Liver (tissue), 9 donors: ENCODE data around the gene CFAP97D2. TPM values are rescaled to one million over a fixed set of nuclear protein-coding genes. Genes with fewer than 3 reads are reported as not detected.

ENCODE experiments used
- DNase-seq: peaks from one replicate; pipeline ENCODE4 v3.0.0-alpha.2; 2017; ENCODE audit warnings: low spot score
- H3K27ac ChIP-seq, 2 donors: one replicate each; pipeline ENCODE4 v1.7.0; 2013; ENCODE audit warnings: inconsistent platforms in 2 of 2, low read length in 2 of 2, control low read depth in 1 of 2, low read depth in 1 of 2, mild to moderate bottlenecking in 1 of 2
- H3K27me3 ChIP-seq, 4 donors: one replicate each; pipeline versions ENCODE4 v1.6.1 to v1.7.0; 2013; ENCODE audit warnings: low read length in 3 of 4, inconsistent platforms in 1 of 4, mild to moderate bottlenecking in 1 of 4, moderate library complexity in 1 of 4; ENCODE audit not compliant: control insufficient read depth in 4 of 4, insufficient read depth in 4 of 4
- H3K36me3 ChIP-seq, 4 donors: one replicate each; pipeline versions ENCODE4 v1.6.1 to v1.7.0; 2013; ENCODE audit warnings: low read length in 3 of 4, mild to moderate bottlenecking in 3 of 4, low read depth in 1 of 4, moderate library complexity in 1 of 4; ENCODE audit not compliant: control insufficient read depth in 4 of 4, insufficient read depth in 3 of 4
- H3K4me1 ChIP-seq, 4 donors: one replicate each; pipeline versions ENCODE4 v1.6.1 to v1.7.0; 2013; ENCODE audit warnings: low read length in 3 of 4, mild to moderate bottlenecking in 3 of 4, moderate library complexity in 1 of 4; ENCODE audit not compliant: control insufficient read depth in 4 of 4, insufficient read depth in 4 of 4
- H3K4me3 ChIP-seq, 3 donors: one replicate each; pipeline versions ENCODE4 v1.6.1 to v1.7.0; 2013; ENCODE audit warnings: low read length in 3 of 3, control low read depth in 1 of 3, low read depth in 1 of 3, mild to moderate bottlenecking in 1 of 3
- H3K9ac ChIP-seq, 2 donors: one replicate each; pipeline ENCODE4 v1.7.0; 2013; ENCODE audit warnings: low read length in 2 of 2, mild to moderate bottlenecking in 2 of 2, moderate library complexity in 2 of 2, control low read depth in 1 of 2, low read depth in 1 of 2
- H3K9me3 ChIP-seq, 4 donors: one replicate each; pipeline versions ENCODE4 v1.6.1 to v1.7.0; 2013; ENCODE audit warnings: low read length in 3 of 4; ENCODE audit not compliant: control insufficient read depth in 4 of 4
- ATF3 ChIP-seq: IDR thresholded peaks from 2 replicates; pipeline ENCODE4 v1.6.1; 2016; ENCODE audit warnings: antibody characterized with exemption
- CTCF ChIP-seq: fragments of 150-350 bp; IDR thresholded peaks from 2 replicates; pipeline ENCODE4 v1.5.1; 2017; ENCODE audit warnings: improper control_type of control experiment, low read depth, low read length; ENCODE audit not compliant: missing input control
- EGR1 ChIP-seq, 2 donors: IDR thresholded peaks; 2 replicates each; pipeline ENCODE4 v1.6.1; 2016 to 2018; ENCODE audit warnings: antibody characterized with exemption in 2 of 2, low read depth in 2 of 2
- FOXA1 ChIP-seq: IDR thresholded peaks from 2 replicates; pipeline ENCODE4 v1.6.1; 2016; ENCODE audit warnings: antibody characterized with exemption
- FOXA2 ChIP-seq: IDR thresholded peaks from 2 replicates; pipeline ENCODE4 v1.6.1; 2016; ENCODE audit warnings: antibody characterized with exemption
- GABPA ChIP-seq, 2 donors: IDR thresholded peaks in 1 of 2; conservative IDR thresholded peaks in 1 of 2; 2 replicates each; pipeline ENCODE4 v1.6.1; 2016; ENCODE audit warnings: antibody characterized with exemption in 2 of 2, mild to moderate bottlenecking in 1 of 2, moderate library complexity in 1 of 2
- HNF4G ChIP-seq: IDR thresholded peaks from 2 replicates; pipeline ENCODE4 v1.6.1; 2016; ENCODE audit warnings: antibody characterized with exemption
- MAX ChIP-seq: IDR thresholded peaks from 2 replicates; pipeline ENCODE4 v1.6.1; 2016; ENCODE audit warnings: antibody characterized with exemption
- NR2F2 ChIP-seq: IDR thresholded peaks from 2 replicates; pipeline ENCODE4 v1.6.1; 2016; ENCODE audit warnings: antibody characterized with exemption
- RAD21 ChIP-seq, 2 donors: IDR thresholded peaks; 2 replicates each; pipeline ENCODE4 v1.6.1; 2016; ENCODE audit warnings: antibody characterized with exemption in 2 of 2, mild to moderate bottlenecking in 2 of 2
- REST ChIP-seq: IDR thresholded peaks from 2 replicates; pipeline ENCODE4 v1.6.1; 2016; ENCODE audit warnings: antibody characterized with exemption, mild to moderate bottlenecking
- RXRA ChIP-seq, 2 donors: IDR thresholded peaks; 2 replicates each; pipeline ENCODE4 v1.6.1; 2017 to 2018; ENCODE audit warnings: antibody characterized with exemption in 2 of 2, mild to moderate bottlenecking in 1 of 2
- SP1 ChIP-seq: IDR thresholded peaks from 2 replicates; pipeline ENCODE4 v1.6.1; 2018; ENCODE audit warnings: antibody characterized with exemption, mild to moderate bottlenecking
- TAF1 ChIP-seq: conservative IDR thresholded peaks from 2 replicates; pipeline ENCODE4 v1.6.1; 2016; ENCODE audit warnings: antibody characterized with exemption, mild to moderate bottlenecking
- YY1 ChIP-seq: IDR thresholded peaks from 2 replicates; pipeline ENCODE4 v1.6.1; 2016; ENCODE audit warnings: antibody characterized with exemption, mild to moderate bottlenecking
- ZBTB33 ChIP-seq: IDR thresholded peaks from 2 replicates; pipeline ENCODE4 v1.6.1; 2016; ENCODE audit warnings: antibody characterized with exemption
- WGBS: extraction: QIAGEN DNeasy Blood & Tissue Kit; methylation state at CpG from one replicate; pipeline ENCODE4 v1.1.7; 2013; 5-methylcytosine and 5-hydroxymethylcytosine counted together
- polyA plus RNA-seq, 2 donors: library from polyadenylated mRNA; stranded (reverse) in 1 of 2; unstranded in 1 of 2; fragments of 200-250 nt in 1 of 2; fragments of >200 nt in 1 of 2; fragmentation: Nextera tagmentation in 1 of 2; extraction: Ambion mirVana in 1 of 2; gene quantifications; one replicate each; pipeline versions ENCODE4 v1.2.1 to v1.2.3, GENCODE V29; 2013 to 2015
- total RNA-seq, 2 donors: library from RNA; depleted of rRNA; stranded (reverse); fragments of >200 nt; gene quantifications; one replicate each; pipeline ENCODE4 v1.2.3, GENCODE V29; 2014
- donor health status: healthy.
- donor health status: healthy.
- donor health status: healthy.
- donor health status: healthy.
- donor health status: healthy.

The CFAP97D2 gene
- total and polyA plus RNA-seq, 4 donors: not detected

GRCh38 chr13:114203536-114203935 is 24.5 kb downstream of the CFAP97D2 start:
- no peak overlapping the region for H3K27ac ChIP-seq
- H3K4me3 ChIP-seq: no peak overlapping the region
- TF ChIP-seq HNF4G (no peak), RXRA (IDR thresholded peaks at IDR 0.05) (no peak), REST (no peak), GABPA (IDR thresholded peaks at IDR 0.05 in 1 of 2, conservative IDR thresholded peaks at IDR 0.05 in 1 of 2) (no peak), RAD21 (IDR thresholded peaks at IDR 0.05) (no peak), ZBTB33 (no peak)
- H3K4me1 ChIP-seq: no peaks in the 10 kb centered on the region
- H3K9ac ChIP-seq: no peak overlapping the region
- peaks cover 0 to 6% (median 2%) of the 10 kb centered on the region in 4 donors for H3K9me3 ChIP-seq
- H3K36me3 ChIP-seq: no peaks in the 10 kb centered on the region
- H3K27me3 ChIP-seq: peaks cover 0 to 3% (median 0%) of the 10 kb centered on the region in 4 donors
- DNase-seq: peak; percentile 22
- 46% methylated on average over 4 of the region's 4 CpGs for WGBS

- H3K27me3 ChIP-seq: peaks cover 0 to 3% (median 0%) of the 10 kb centered on the region in 4 donors
- TF ChIP-seq HNF4G (no peak), FOXA1 (no peak), YY1 (no peak), FOXA2 (no peak), SP1 (no peak), ZBTB33 (no peak), TAF1 (no peak), NR2F2 (no peak), CTCF (no peak), REST (no peak), EGR1 (IDR thresholded peaks at IDR 0.05; ENCODE audit: low read depth in 2 of 2) (no peak), ATF3 (no peak), RXRA (IDR thresholded peaks at IDR 0.05) (no peak), MAX (no peak)
- no peak overlapping the region for H3K9ac ChIP-seq
- peaks cover 0 to 6% (median 2%) of the 10 kb centered on the region in 4 donors for H3K9me3 ChIP-seq
- no peaks in the 10 kb centered on the region for H3K4me1 ChIP-seq
- H3K4me3 ChIP-seq: no peak overlapping the region
- WGBS: 72% methylated on average over 4 of the region's 4 CpGs
- H3K36me3 ChIP-seq: no peaks in the 10 kb centered on the region
- no peak overlapping the region for H3K27ac ChIP-seq
- DNase-seq: peak; percentile 3
These were observed 25.8 kb downstream of the CFAP97D2 start for GRCh38 chr13:114204894-114205293.
